VCaP (cell line): Measurements from ENCODE around the gene AHI1.

Source experiments
- H3K27ac ChIP-seq: fragments of 450-650 bp; 2 replicates; pipeline ENCODE4 v1.5.1; 2017
- CTCF ChIP-seq: fragments of 450-650 bp; conservative IDR thresholded peaks from 2 replicates; pipeline ENCODE4 v1.5.1; 2017; ENCODE audit warnings: mild to moderate bottlenecking, moderate library complexity

The AHI1 gene

GRCh38 chr6:135505648-135506047 is 8.1 kb upstream of the AHI1 start:
- no peak for TF ChIP-seq CTCF
- H3K27ac ChIP-seq, result no peak overlapping the region

DNA sequence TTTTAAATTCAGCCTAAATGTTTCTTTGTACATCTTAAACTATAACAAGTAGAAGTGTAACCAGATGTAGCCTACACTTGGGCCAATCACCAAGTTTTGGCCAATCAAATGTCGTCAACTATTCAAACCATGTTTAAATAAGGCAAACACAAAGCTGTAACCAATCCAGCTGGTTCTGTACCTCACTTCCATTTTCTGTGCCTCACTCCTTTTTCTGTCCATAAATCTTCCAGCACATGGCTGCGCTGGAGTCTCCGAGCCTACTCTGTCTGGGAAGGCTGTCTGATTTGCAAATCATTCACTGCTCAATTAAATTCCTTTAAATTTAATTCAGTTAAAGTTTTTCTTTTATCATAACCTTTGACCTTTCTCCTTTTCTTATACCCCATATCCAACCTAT is 7.7 kb upstream of the AHI1 start:
- TF ChIP-seq CTCF, result no peak
- H3K27ac ChIP-seq, result no peak overlapping the region

DNA sequence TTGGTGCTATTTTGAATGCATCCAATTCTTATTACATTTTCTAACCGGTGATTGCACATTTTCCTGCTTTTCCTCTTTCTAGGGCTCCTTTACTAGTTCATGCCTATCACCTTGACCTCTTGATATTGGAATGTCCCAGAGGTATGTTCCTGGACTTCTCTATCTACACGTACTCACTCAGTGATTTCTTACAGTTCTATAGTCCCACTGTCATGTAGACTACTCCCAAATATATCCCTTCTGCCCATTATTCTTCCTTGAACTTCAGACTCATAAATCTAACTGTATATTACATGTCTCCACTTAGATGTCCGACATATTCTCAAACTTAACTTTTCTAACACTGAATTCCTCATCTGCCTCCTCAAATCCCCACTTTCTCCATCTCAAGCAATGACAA is 7.2 kb upstream of the AHI1 start:
- TF ChIP-seq CTCF, result no peak
- no peak overlapping the region for H3K27ac ChIP-seq

DNA sequence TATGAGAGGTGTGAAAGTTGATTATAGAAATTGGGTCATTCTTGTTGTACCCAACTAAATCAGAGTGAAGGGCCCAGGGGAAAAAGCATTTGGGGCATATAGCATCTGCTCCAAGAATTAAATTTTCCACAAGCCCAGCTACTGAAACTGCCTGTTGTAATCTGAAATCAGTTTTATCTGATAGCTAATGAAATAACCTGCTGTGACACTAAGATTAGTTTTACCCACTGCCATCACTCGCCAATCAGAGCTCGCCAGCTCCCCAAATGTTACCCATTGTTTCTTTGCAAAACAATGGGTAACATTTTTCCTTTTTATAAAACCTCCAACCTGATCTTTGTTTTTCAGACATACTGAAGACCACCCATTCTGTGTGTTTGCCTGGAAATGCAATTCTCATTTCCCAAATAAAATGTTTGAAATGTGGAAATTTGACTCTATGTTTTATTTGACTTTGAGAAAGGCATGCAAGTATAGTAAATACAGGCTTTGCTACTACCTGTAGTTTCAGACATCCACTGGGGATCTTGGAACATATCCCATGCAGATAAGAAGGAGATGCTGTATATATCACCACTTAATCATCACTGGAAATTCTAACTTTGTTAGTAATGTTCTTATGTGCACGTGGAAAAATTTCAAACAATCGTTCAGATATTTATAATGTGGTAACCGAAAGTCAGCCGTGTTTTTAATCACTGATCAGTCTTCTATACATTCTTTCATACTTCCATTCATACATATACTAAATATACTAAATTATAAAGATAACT is 6.3 kb upstream of the AHI1 start:
- no peak overlapping the region for H3K27ac ChIP-seq
- TF ChIP-seq CTCF, result no peak

DNA sequence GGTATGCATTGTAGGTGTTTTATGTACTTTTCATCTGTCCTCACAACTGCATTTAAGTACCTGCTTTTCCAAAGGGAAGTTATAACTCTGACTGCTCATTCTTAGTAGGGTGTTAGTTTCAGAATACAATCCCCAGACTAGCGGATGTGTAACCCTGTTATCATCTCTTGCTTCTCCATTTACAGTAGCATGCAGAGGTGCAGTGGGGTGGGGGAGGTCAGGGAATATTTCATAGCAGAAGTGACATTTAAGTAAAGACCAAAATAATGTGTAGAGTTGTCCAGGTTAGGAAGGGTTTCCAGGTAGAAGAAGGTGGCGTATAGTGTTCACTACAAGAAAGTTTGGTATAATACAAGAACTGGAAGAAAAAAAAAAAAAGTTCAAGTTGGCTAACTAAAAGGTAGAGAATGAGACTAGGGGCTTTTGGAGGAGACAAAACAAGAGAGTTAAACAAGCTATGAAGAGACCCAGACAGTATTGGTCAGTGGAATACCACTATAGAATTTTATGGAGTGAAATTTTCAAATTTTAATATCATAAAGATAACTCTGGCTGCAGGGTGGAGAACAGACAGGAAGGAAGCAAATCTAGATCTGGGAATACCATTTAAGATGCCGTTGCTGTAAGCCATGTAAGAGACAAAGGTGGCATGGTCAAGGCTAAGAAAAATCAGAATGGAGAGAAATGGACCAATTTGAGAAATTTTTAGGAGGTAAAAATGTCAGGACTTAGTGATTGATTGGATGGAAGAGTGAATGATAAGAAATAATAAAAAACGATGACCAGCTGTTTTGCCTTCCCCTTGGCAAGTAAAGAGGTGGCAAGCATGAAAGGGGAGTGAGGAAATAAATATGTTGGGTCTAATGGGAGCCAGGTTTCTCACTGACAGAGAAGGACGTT is 2.2 kb upstream of the AHI1 start:
- TF ChIP-seq CTCF, result no peak
- H3K27ac ChIP-seq, result no peak overlapping the region; the same call in 1 of the 2 replicates

DNA sequence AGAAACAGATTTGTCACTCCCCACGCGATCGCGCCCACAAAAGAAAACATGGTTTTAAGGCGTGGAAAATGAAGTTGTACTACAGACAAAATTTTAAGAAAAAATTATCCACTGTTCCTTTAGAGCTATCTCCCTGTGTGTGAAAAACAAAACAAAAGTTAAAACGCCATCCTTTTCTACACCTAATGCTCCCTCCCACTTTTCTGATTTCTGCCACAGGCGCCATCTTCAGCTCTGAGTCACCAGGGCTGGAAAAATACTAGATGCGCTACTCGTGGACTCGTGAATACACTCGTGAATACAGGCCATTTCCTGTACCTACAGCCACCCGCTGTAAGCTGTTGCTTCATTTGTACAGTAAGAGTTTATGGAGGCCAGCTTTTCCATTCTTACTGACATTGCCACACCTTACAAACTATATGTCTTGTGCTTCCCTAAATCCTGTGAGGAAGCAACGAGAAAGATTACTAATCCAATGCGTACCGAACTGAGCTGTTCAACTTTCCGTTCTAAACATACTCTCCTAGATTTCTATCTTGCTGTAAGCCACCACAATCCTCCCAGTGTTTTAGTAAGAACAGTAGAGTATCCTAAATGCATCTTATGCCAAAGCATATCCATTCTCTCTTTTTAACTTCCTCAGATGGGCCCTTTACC is 773 bp upstream of the AHI1 start:
- peak overlapping the region; percentile 73 for H3K27ac ChIP-seq
- TF ChIP-seq CTCF, result no peak
